Epidermal melanocyte (primary cell): ENCODE measurements around the gene TTI1.
"Not testable (repeated sequence)": the region's sequence is repeated elsewhere in the genome, so short reads cannot be mapped to it uniquely, and the experiment has no call there.

ENCODE experiments used
- DNase-seq: peaks from one replicate; pipeline ENCODE4 v3.0.0; 2011; ENCODE audit warnings: low spot score; ENCODE audit not compliant: insufficient read length

Gene TTI1

GRCh38 chr20:38012332-38012731 lies 20.9 kb downstream of the TTI1 start:
- DNase-seq: no peak

- no peak for DNase-seq
These were observed 21.6 kb downstream of the TTI1 start for GRCh38 chr20:38011696-38012095.

GRCh38 chr20:38009416-38009815 lies 23.8 kb downstream of the TTI1 start:
- not testable (repeated sequence) for DNase-seq

GRCh38 chr20:38008233-38008944 lies 24.9 kb downstream of the TTI1 start:
- DNase-seq: no peak

- no peak for DNase-seq
These were observed 25.7 kb downstream of the TTI1 start for GRCh38 chr20:38007526-38007925.

GRCh38 chr20:38005903-38006302 lies 27.4 kb downstream of the TTI1 start:
- DNase-seq: no peak

GRCh38 chr20:38004416-38004815 lies 28.8 kb downstream of the TTI1 start:
- DNase-seq: no peak

- no peak for DNase-seq
These were observed 30.8 kb downstream of the TTI1 start for GRCh38 chr20:38002422-38002821.

GRCh38 chr20:38001981-38002380 lies 31.3 kb downstream of the TTI1 start:
- DNase-seq: no peak

- DNase-seq: no peak
These were observed 31.9 kb downstream of the TTI1 start for GRCh38 chr20:38001173-38001875.

GRCh38 chr20:38000293-38000692 lies 33.0 kb downstream of the TTI1 start:
- no peak for DNase-seq

GRCh38 chr20:37999526-38000263 lies 33.6 kb downstream of the TTI1 start:
- DNase-seq: no peak

GRCh38 chr20:37997516-37997915 lies 35.7 kb downstream of the TTI1 start:
- DNase-seq: no peak

GRCh38 chr20:37995856-37996605 lies 37.2 kb downstream of the TTI1 start:
- no peak for DNase-seq

GRCh38 chr20:37994512-37994911 lies 38.7 kb downstream of the TTI1 start:
- no peak for DNase-seq

GRCh38 chr20:37992802-37993409 lies 40.4 kb downstream of the TTI1 start:
- no peak for DNase-seq

GRCh38 chr20:37991908-37992307 lies 41.3 kb downstream of the TTI1 start:
- DNase-seq: no peak

GRCh38 chr20:37991157-37991866 lies 41.9 kb downstream of the TTI1 start:
- no peak for DNase-seq

- no peak for DNase-seq
These were observed 42.6 kb downstream of the TTI1 start for GRCh38 chr20:37990571-37991151.

- no peak for DNase-seq
These were observed 43.5 kb downstream of the TTI1 start for GRCh38 chr20:37989601-37990295.
